SK-MEL-5 (cell line): ENCODE measurements around the gene VCP. TPM values are rescaled to one million over a fixed set of nuclear protein-coding genes. Genes with fewer than 3 reads are reported as not detected.

Experiments used
- DNase-seq: peaks from one replicate; pipeline ENCODE4 v3.0.0-alpha.2; 2016; ENCODE audit warnings: low read depth, low spot score
- in situ Hi-C: cut with HindIII; loops from 2 replicates; pipeline ENCODE4 v1.10.0; 2016; ENCODE audit warnings: low sequenced_read_pairs, high pct_unique_total_duplicates, low pct_unique_long_range_greater_than_20kb
- polyA plus RNA-seq, 2 experiments: library from polyadenylated mRNA; depleted of rRNA; stranded (reverse); fragments of >200 nt; gene quantifications; 2 replicates each; pipeline ENCODE4 v1.2.3, GENCODE V29; 2015
- total RNA-seq: library from RNA; depleted of rRNA; stranded (reverse); fragments of >200 nt; shearing (Covaris generic); gene quantifications from 2 replicates; pipeline ENCODE4 v1.2.3, GENCODE V29; 2014; rRNA removed

Gene VCP
- total RNA-seq = 203 and 217 TPM in 2 replicates
- polyA plus RNA-seq (2015; cell fraction: cytosol; rRNA removed) = 125 and 163 TPM in 2 replicates
- polyA plus RNA-seq (2015; cell fraction: nucleus; rRNA removed) = 133 and 151 TPM in 2 replicates

DNA sequence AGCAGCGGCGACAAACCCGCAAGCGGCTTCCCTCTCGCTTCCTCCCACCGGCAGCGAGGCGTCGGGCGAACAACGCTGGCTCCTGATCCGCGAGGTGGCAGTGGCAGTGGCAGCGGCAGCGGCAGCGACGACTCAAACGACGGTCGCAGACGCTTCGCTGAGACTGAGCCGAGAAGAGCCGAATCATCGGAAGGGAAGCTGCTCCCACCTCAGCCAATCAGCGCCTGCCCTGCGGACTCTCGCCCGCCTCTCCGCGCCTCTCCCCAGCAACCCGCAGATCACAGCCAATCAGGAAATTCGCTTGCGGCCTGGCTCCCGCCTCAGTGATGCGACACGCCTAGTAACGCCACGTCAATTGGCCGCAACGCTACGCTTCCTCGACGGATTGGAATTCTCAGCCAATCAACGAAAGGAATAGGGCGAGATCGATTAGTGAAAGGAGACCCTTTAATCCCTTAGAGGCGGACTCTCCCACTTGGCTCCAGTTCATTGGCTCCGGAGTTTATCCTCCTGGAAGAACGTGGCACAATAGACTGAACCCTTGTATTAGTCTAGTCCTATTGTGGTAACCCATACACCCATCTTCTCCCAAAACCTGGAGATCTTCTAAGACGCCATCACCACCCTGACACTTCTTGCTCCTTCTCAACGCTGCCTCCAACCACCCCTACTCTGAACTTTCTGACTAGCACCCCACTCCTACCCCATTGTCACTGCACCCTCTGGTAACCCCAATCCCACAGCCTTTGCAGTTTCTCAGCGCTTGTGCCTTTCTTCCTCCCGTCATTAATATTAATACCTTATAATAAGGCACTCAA lies at the start of gene VCP:
VCP (minus strand) TSS at position 165 of the 818 bp plus-strand sequence. CDS start 272 bp downstream, outside the sequence.
- DNase-seq = peak; percentile 99
- in situ Hi-C loops = no loop called here

- peak; percentile 92 for DNase-seq
- in situ Hi-C loops = no loop called here
These were observed 44.6 kb upstream of the VCP start for GRCh38 chr9:35116898-35117551.

GRCh38 chr9:35116539-35116897 lies 44.1 kb upstream of the VCP start:
- DNase-seq = no peak
- in situ Hi-C loops = no loop called here

GRCh38 chr9:35115680-35116538 lies 43.5 kb upstream of the VCP start, which contains the start of gene ATOSB:
Gene ATOSB (minus strand): TSS chr9:35115862. CDS start chr9:35108274, 7,588 bp downstream.
- in situ Hi-C loops = no loop called here

DNA sequence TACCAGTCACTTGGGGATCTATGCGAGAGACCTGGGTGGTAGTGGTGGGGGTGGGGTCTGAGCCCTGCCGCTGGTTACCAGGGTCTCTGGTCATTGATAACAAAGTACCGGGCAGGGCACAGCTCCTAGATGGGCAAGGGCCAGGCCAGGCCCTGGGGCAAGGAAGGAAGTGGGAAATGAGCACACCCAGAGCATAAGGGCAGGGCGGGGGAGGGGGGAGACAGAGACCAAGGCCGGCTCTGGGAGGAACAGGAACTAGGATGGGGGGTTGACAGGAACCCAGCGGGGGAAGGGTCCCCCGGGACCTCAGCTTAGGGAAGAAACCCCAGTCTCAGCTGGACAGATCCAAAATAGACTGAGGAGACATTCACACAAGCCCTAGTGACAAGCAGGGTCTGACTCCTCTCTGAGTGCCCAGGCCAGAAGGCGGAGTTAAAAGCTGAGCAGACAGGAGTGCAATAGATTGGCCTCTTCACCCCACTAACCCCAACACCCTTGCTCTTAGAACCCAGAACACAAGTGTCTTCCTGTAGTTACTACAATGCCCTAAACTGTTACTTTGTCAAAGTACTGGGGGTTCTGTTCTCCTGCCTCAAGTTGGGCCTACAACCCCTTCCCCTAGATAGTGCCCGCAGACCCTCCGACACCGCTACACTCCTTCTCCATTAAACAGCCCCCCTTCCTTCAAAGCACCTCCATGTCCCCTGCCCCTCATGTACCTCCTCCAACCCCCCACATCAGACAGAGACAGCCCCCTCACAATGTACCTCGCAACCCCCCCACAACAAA lies 42.6 kb upstream of the VCP start:
- in situ Hi-C loops = no loop called here
- peak; percentile 65 for DNase-seq

More at GRCh38 chr9:35115680-35116538, 43.5 kb upstream of the VCP start, which contains the start of gene ATOSB:
- peak; percentile 95 for DNase-seq

GRCh38 chr9:35114113-35114839 lies 41.9 kb upstream of the VCP start:
- peak; percentile 94 for DNase-seq
- in situ Hi-C loops = no loop called here

GRCh38 chr9:35112257-35113020 lies 40.0 kb upstream of the VCP start:
- DNase-seq = no peak
- in situ Hi-C loops = no loop called here

- in situ Hi-C loops = no loop called here
- DNase-seq = peak; percentile 96
These were observed 38.8 kb upstream of the VCP start for GRCh38 chr9:35111001-35111933.

DNA sequence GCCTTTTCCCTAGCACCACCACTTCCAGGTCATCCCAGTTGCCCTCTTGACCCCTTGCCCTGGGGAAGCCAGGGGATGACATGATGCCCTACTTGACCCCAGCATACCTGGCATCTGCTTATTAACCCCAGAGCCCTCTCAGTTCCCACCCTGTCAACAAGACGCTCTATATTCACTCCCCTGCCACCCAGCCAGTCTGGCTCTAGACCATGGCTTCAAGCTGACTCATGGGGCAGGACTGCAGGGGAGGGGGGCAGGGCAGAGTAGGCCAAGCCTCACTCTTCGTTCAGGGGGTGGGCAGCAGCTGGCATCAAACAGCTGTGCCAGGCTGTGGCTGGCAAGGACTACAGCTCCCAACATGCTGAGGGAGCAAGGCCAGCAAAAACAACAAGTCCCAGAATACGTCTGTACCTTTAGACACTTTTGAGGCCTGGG lies 37.9 kb upstream of the VCP start:
- in situ Hi-C loops = no loop called here
- DNase-seq = no peak

DNA sequence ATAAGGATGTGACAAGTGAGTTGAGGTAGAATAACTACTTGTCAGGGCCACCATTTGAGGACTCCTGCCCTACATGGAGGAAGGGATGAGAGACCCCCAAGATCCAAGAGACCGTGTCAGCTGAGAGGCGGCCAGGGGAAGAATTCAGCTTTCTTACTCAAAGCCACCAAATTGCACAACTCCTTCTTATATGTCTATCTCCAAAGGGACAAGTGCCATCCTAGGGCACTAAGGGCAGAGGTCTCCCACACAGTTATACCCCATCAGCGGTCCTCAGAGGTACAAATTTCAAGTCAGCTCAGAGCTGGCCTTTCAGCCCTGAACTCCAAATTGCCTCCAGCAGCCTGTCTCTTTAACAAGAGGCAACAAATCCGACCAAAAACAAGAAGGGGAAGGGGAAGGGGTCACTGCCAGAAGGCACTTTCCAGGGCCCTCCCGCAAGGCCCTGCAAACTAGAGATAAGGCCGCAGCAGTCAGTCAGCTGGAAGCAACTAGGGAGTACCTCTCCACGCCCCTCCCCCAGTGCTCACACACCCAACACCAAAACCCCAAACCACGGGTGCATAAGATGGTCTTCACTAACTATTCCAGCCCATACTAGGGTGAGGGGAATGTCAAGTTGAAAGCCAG lies 36.6 kb upstream of the VCP start:
- DNase-seq = no peak
- in situ Hi-C loops = no loop called here

DNA sequence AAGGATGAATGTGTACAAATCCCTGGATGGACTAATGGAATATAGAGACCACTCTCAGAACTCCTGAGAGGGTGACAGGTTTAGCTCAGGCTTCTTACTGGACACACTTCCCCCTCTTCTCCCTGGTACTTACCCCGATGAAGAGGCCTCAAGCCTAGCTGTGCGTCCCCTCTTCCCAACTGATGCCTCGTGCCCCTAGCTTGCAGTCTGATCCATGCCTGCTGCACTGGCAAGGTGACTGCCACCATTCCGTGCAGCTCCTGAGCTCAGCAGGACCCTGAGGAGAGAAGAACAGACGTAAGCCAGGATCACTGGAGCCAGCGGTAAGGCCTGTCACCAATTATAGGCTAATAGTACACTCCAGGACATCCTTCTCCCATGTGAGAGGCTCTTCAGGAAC lies 36.0 kb upstream of the VCP start:
- in situ Hi-C loops = no loop called here

GRCh38 chr9:35107297-35108290 lies 35.2 kb upstream of the VCP start:
- in situ Hi-C loops = no loop called here
- no peak for DNase-seq

More for the DNA sequence above, 36.0 kb upstream of the VCP start:
- no peak for DNase-seq

DNA sequence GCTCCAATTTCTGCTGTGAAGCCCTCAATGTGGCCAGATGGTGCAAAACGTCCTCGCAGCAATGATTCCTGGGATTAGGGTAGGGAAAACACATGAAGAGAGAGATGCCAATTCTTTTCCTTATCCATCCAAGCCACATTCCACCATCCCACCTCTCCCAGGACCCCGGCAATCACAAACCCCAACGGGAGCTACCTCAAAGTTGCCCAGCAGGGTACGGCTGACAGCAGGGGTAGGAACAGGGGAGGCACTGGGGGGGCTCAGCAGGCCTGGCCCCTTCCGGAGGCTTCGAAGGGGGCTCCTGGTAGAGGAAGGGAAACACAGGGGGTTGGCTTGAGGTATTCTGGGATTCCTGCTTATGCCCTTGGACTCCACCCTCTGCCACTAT lies 33.9 kb upstream of the VCP start:
- in situ Hi-C loops = no loop called here
- DNase-seq = no peak
